ENCODE measurements around the gene CCDC73.

GRCh38 chr11:32752001-32752400 is 42.5 kb downstream of the CCDC73 start:
- TF ChIP-seq CTCF (conservative IDR thresholded peaks at IDR 0.05; ENCODE audit: low read depth, low read length), result no peak
- no peak for TF ChIP-seq MXI1 (IDR thresholded peaks at IDR 0.05; ENCODE audit: borderline replicate concordance, low read depth, low read length)
- TF ChIP-seq POLR2A (IDR thresholded peaks at IDR 0.05; ENCODE audit: low read depth, low read length), result no peak
- TF ChIP-seq RAD21 (IDR thresholded peaks at IDR 0.05; ENCODE audit: low read length), result no peak
- no peak for TF ChIP-seq USF2 (IDR thresholded peaks at IDR 0.05; ENCODE audit: low read depth, low read length)
- TF ChIP-seq SMC3 (IDR thresholded peaks at IDR 0.05; ENCODE audit: low read depth, low read length), result no peak
- TF ChIP-seq ELK1 (IDR thresholded peaks at IDR 0.05; ENCODE audit: borderline replicate concordance, low read depth, low read length), result no peak
- TF ChIP-seq CEBPB (IDR thresholded peaks at IDR 0.05; ENCODE audit: low read depth, low read length), result no peak
- TF ChIP-seq RCOR1 (IDR thresholded peaks at IDR 0.05; ENCODE audit: insufficient replicate concordance, low read length), result no peak
